NCI-H510A treated with DMSO at 0.1 percent for 48 hours (cell line): ENCODE results near the gene PIGH.
"Not testable (repeated sequence)": the region's sequence is repeated elsewhere in the genome, so short reads cannot be mapped to it uniquely, and the experiment has no call there.

Experiments used
- DNase-seq: peaks from one replicate; lab custom pipeline; 2025; lab: John Stamatoyannopoulos, UW

The PIGH gene

GRCh38 chr14:67551123-67551522, 48.9 kb downstream of the PIGH start:
- DNase-seq: no peak

GRCh38 chr14:67549734-67550133, 50.3 kb downstream of the PIGH start:
- DNase-seq: no peak

- no peak for DNase-seq
Observed at GRCh38 chr14:67547224-67547780, 52.8 kb downstream of the PIGH start.

GRCh38 chr14:67544590-67544989, 55.5 kb downstream of the PIGH start:
- no peak for DNase-seq

- not testable (repeated sequence) for DNase-seq
Observed at GRCh38 chr14:67542620-67543019, 57.4 kb downstream of the PIGH start.

- no peak for DNase-seq
Observed at GRCh38 chr14:67541448-67542387, 58.4 kb downstream of the PIGH start.
